ENCODE measurements around the gene TMEM184C.

TMEM184C gene

GRCh38 chr4:147674073-147674472, 56.9 kb downstream of the TMEM184C start:
- no peak for DNase-seq

GRCh38 chr4:147674496-147674895, 57.3 kb downstream of the TMEM184C start:
- DNase-seq: no peak

- no peak for DNase-seq
Observed at GRCh38 chr4:147678106-147678505, 60.9 kb downstream of the TMEM184C start.

GRCh38 chr4:147678796-147679549, 61.8 kb downstream of the TMEM184C start:
- DNase-seq: no peak

- no peak for DNase-seq
Observed at GRCh38 chr4:147682755-147683154, 65.6 kb downstream of the TMEM184C start.

GRCh38 chr4:147683188-147683591, 66.0 kb downstream of the TMEM184C start:
- DNase-seq: peak; percentile 63

GRCh38 chr4:147683717-147684700, 66.8 kb downstream of the TMEM184C start, which contains the start of gene PRMT9:
PRMT9 (minus strand) TSS chr4:147684163; CDS start chr4:147683987, 176 bp downstream.
- peak; percentile 95 for DNase-seq

- DNase-seq: no peak
Observed at GRCh38 chr4:147689067-147689466, 71.9 kb downstream of the TMEM184C start.

GRCh38 chr4:147691820-147692219, 74.6 kb downstream of the TMEM184C start:
- DNase-seq: no peak

GRCh38 chr4:147693218-147693617, 76.0 kb downstream of the TMEM184C start:
- no peak for DNase-seq

- DNase-seq: no peak
Observed at GRCh38 chr4:147696866-147697265, 79.7 kb downstream of the TMEM184C start.

GRCh38 chr4:147704846-147705245, 87.6 kb downstream of the TMEM184C start:
- DNase-seq: no peak

- DNase-seq: peak; percentile 80
Observed at GRCh38 chr4:147707892-147708672, 90.9 kb downstream of the TMEM184C start.

GRCh38 chr4:147709999-147710398, 92.8 kb downstream of the TMEM184C start:
- DNase-seq: no peak

GRCh38 chr4:147714575-147715401, 97.6 kb downstream of the TMEM184C start:
- no peak for DNase-seq

GRCh38 chr4:147717878-147718277, 100.7 kb downstream of the TMEM184C start:
- no peak for DNase-seq
